ENCODE data around the gene TOR4A. TPM values are rescaled to one million over a fixed set of nuclear protein-coding genes. Genes with fewer than 3 reads are reported as not detected.

Gene TOR4A
- total RNA-seq, 2 experiments from 2014 or later = 11.7 to 22.3 TPM

GRCh38 chr9:137309368-137310188, 32.1 kb downstream of the TOR4A start:
- no peak overlapping the region for H3K27ac ChIP-seq (ENCODE audit: low read depth, low read length, poor library complexity, severe bottlenecking)
- H3K36me3 ChIP-seq (ENCODE audit: insufficient read depth, low read length) = no peaks in the 10 kb centered on the region
- no peak for DNase-seq (ENCODE audit: low spot score)
- peaks cover 18% of the 10 kb centered on the region for H3K4me1 ChIP-seq (ENCODE audit: insufficient read depth, low read length, poor library complexity, severe bottlenecking)
- H3K4me2 ChIP-seq (ENCODE audit: low read length) = no peak overlapping the region
- intact Hi-C loops (cut with micrococcal nuclease; ENCODE audit: unreplicated experiment) = no loop called here
- ChIA-PET POLR2A (no interaction called here), CTCF (ENCODE audit: unreplicated experiment) (no interaction called here)
- H2AFZ ChIP-seq (ENCODE audit: low read length) = no peak overlapping the region
- no peaks in the 10 kb centered on the region for H3K9me2 ChIP-seq (ENCODE audit: insufficient read depth, low read length)
- no peaks in the 10 kb centered on the region for H4K20me1 ChIP-seq (ENCODE audit: insufficient read depth, low read length)
- BruUV-seq (replicated peaks) = no TSS peak
- no peak for TF ChIP-seq CTCF (conservative IDR thresholded peaks at IDR 0.05; ENCODE audit: low read length)
- TF ChIP-seq EZH2phosphoT487 (IDR thresholded peaks at IDR 0.05; ENCODE audit: borderline replicate concordance, low read depth, low read length) = no peak
- no peaks in the 10 kb centered on the region for H3K9me3 ChIP-seq (ENCODE audit: low read length)
- H3K4me3 ChIP-seq (ENCODE audit: low read depth, low read length, poor library complexity, severe bottlenecking) = no peak overlapping the region
- no peaks in the 10 kb centered on the region for H3K79me2 ChIP-seq (ENCODE audit: insufficient read depth, low read depth, low read length)

GRCh38 chr9:137310189-137311052, 32.9 kb downstream of the TOR4A start:
- CTCF ChIA-PET (ENCODE audit: unreplicated experiment) = no interaction called here
- TF ChIP-seq EZH2phosphoT487 (IDR thresholded peaks at IDR 0.05; ENCODE audit: borderline replicate concordance, low read depth, low read length) = no peak
- TF ChIP-seq CTCF (conservative IDR thresholded peaks at IDR 0.05; ENCODE audit: low read length) = no peak
- no peak for DNase-seq (ENCODE audit: low spot score)
- Histone ChIP-seq H4K20me1 (ENCODE audit: insufficient read depth, low read length) (no peaks in the 10 kb centered on the region), H3K9me3 (ENCODE audit: low read length) (no peaks in the 10 kb centered on the region), H3K4me3 (ENCODE audit: low read depth, low read length, poor library complexity, severe bottlenecking) (no peak overlapping the region), H2AFZ (ENCODE audit: low read length) (no peak overlapping the region), H3K4me2 (ENCODE audit: low read length) (no peak overlapping the region), H3K79me2 (ENCODE audit: insufficient read depth, low read depth, low read length) (no peaks in the 10 kb centered on the region), H3K9me2 (ENCODE audit: insufficient read depth, low read length) (no peaks in the 10 kb centered on the region), H3K36me3 (ENCODE audit: insufficient read depth, low read length) (no peaks in the 10 kb centered on the region), H3K4me1 (ENCODE audit: insufficient read depth, low read length, poor library complexity, severe bottlenecking) (peaks cover 19% of the 10 kb centered on the region), H3K27ac (ENCODE audit: low read depth, low read length, poor library complexity, severe bottlenecking) (no peak overlapping the region)
- no TSS peak for BruUV-seq (replicated peaks)
- POLR2A ChIA-PET = no interaction called here
- intact Hi-C loops (cut with micrococcal nuclease; ENCODE audit: unreplicated experiment) = no loop called here
